GM12878 (cell line): ENCODE measurements around the gene CPNE6. TPM values are rescaled to one million over a fixed set of nuclear protein-coding genes. Genes with fewer than 3 reads are reported as not detected.

Experiments used
- ATAC-seq: fragments of 200-7000 bp; cut with Tn5 transposase; 3 replicates; pipeline ENCODE4 v1.9.1; 2020; ENCODE audit warnings: mild to moderate bottlenecking, moderate library complexity
- BruUV-seq: library from RNA; stranded (reverse); fragments of 400-500 nt; replicated peaks from 2 replicates; lab custom pipeline; 2021; lab: Mats Ljungman, UMichigan
- CTCF ChIA-PET: fragments of 300-600 bp; sonication (Branson Sonifier 250); formaldehyde crosslinking; extraction: SDS; loops from one replicate; lab custom pipeline; 2021; ENCODE audit warnings: inconsistent platforms; lab: Yijun Ruan, JAX
- POLR2A ChIA-PET: fragments of 350-600 bp; formaldehyde crosslinking; extraction: SDS; loops from one replicate; lab custom pipeline; 2021; ENCODE audit warnings: inconsistent platforms; lab: Charles Lee
- RAD21 ChIA-PET: fragments of 300-600 bp; sonication (Branson Sonifier 250); formaldehyde crosslinking; loops from one replicate; lab custom pipeline; 2023; ENCODE audit warnings: antibody characterized with exemption; ENCODE audit not compliant: unreplicated experiment; lab: Charles Lee
- SMC1A ChIA-PET: fragments of 300-600 bp; sonication (Branson Sonifier 250); formaldehyde crosslinking; loops from one replicate; lab custom pipeline; 2023; ENCODE audit not compliant: unreplicated experiment, uncharacterized antibody; lab: Charles Lee
- DNase-seq: peaks from one replicate; pipeline ENCODE4 v3.0.0-alpha.2; 2011; ENCODE audit warnings: low read depth, low spot score
- FAIRE-seq: peaks from 3 replicates; lab custom pipeline; 2011; peaks lifted over from hg19 to GRCh38; lab: Jason Lieb, UNC
- H2AFZ ChIP-seq: 2 replicates; pipeline ENCODE4 v1.6.0; 2011; ENCODE audit warnings: low read depth, low read length, control low read depth; ENCODE audit not compliant: control insufficient read depth
- H3K27ac ChIP-seq: 2 replicates; pipeline ENCODE4 v1.5.1; 2011; ENCODE audit warnings: control low read depth; ENCODE audit not compliant: control insufficient read depth, insufficient read depth
- H3K27me3 ChIP-seq, 2 experiments: replicated peaks in 1 of 2; 2 replicates each; pipeline versions ENCODE4 v1.6.0 to v1.6.1; 2011; ENCODE audit warnings: low read length in 1 of 2; ENCODE audit not compliant: control insufficient read depth in 2 of 2, insufficient read depth in 2 of 2
- H3K36me3 ChIP-seq, 2 experiments: 2 replicates each; pipeline ENCODE4 v1.5.1; 2011; ENCODE audit warnings: low read length in 1 of 2; ENCODE audit not compliant: control insufficient read depth in 2 of 2, insufficient read depth in 2 of 2
- H3K4me1 ChIP-seq: 2 replicates; pipeline ENCODE4 v1.6.1; 2011; ENCODE audit warnings: mild to moderate bottlenecking, low read length, moderate library complexity, mixed read lengths; ENCODE audit not compliant: control insufficient read depth, insufficient read depth
- H3K4me2 ChIP-seq: 2 replicates; pipeline ENCODE4 v1.6.0; 2011; ENCODE audit warnings: control low read depth; ENCODE audit not compliant: control insufficient read depth, insufficient read depth
- H3K4me3 ChIP-seq: fragments of 200-600 bp; sonication (generic); 2 replicates; pipeline ENCODE4 v1.5.1; 2016
- H3K79me2 ChIP-seq: 2 replicates; pipeline ENCODE4 v1.6.0; 2011; ENCODE audit warnings: low read length; ENCODE audit not compliant: control insufficient read depth, insufficient read depth
- H3K9ac ChIP-seq: 2 replicates; pipeline ENCODE4 v1.8.0; 2011; ENCODE audit warnings: low read length, control low read depth, mixed read lengths; ENCODE audit not compliant: control insufficient read depth, insufficient read depth
- H3K9me3 ChIP-seq: replicated peaks from 3 replicates; pipeline ENCODE4 v1.5.1; 2011; ENCODE audit warnings: mild to moderate bottlenecking, low read length; ENCODE audit not compliant: control insufficient read depth, insufficient read depth
- H4K20me1 ChIP-seq: 2 replicates; pipeline ENCODE4 v1.6.0; 2011; ENCODE audit not compliant: control insufficient read depth, insufficient read depth
- ASH2L ChIP-seq: fragments of 300-600, 200-600 bp; sonication (generic); IDR thresholded peaks from 2 replicates; pipeline ENCODE4 v1.6.1; 2017; ENCODE audit warnings: low read depth, mild to moderate bottlenecking, borderline replicate concordance
- BACH1 ChIP-seq: fragments of 450-650 bp; IDR thresholded peaks from 2 replicates; pipeline ENCODE4 v1.6.1; 2017; ENCODE audit warnings: mild to moderate bottlenecking, borderline replicate concordance
- CBFB ChIP-seq: IDR thresholded peaks from 2 replicates; pipeline ENCODE4 v1.6.1; 2016; ENCODE audit warnings: antibody characterized with exemption, low read depth
- CREB1 ChIP-seq: IDR thresholded peaks from 2 replicates; pipeline ENCODE4 v1.6.1; 2012; ENCODE audit warnings: low read depth, mild to moderate bottlenecking, inconsistent platforms
- CREM ChIP-seq: IDR thresholded peaks from 2 replicates; pipeline ENCODE4 v1.6.1; 2014; ENCODE audit warnings: antibody characterized with exemption, low read depth
- ETV6 ChIP-seq, 2 experiments: fragments of 450-650 bp in 1 of 2; IDR thresholded peaks in 1 of 2; conservative IDR thresholded peaks in 1 of 2; 2 replicates each; pipeline ENCODE4 v1.6.1; 2014; ENCODE audit warnings: antibody characterized with exemption in 1 of 2, borderline replicate concordance in 1 of 2, low read depth in 1 of 2, mild to moderate bottlenecking in 1 of 2, moderate library complexity in 1 of 2
- HDGF ChIP-seq: fragments of 450-650 bp; IDR thresholded peaks from 2 replicates; pipeline ENCODE4 v1.6.1; 2016; ENCODE audit warnings: antibody characterized with exemption
- KAT2A ChIP-seq: conservative IDR thresholded peaks from 2 replicates; pipeline ENCODE4 v1.6.1; 2011; ENCODE audit warnings: low read depth, low read length; ENCODE audit not compliant: control insufficient read depth
- LARP7 ChIP-seq: fragments of 450-650 bp; IDR thresholded peaks from 2 replicates; pipeline ENCODE4 v1.6.1; 2017; ENCODE audit warnings: mild to moderate bottlenecking
- MXI1 ChIP-seq: fragments of 150-350 bp; IDR thresholded peaks from 2 replicates; pipeline ENCODE4 v1.6.1; 2011; ENCODE audit warnings: low read depth, mild to moderate bottlenecking, inconsistent platforms, low read length, improper control_type of control experiment
- RCOR1 ChIP-seq: conservative IDR thresholded peaks from 2 replicates; pipeline ENCODE4 v1.6.1; 2012; ENCODE audit warnings: low read depth, low read length, improper control_type of control experiment
- SRF ChIP-seq, 2 experiments: IDR thresholded peaks; 2 replicates each; pipeline ENCODE4 v1.6.1; 2011; ENCODE audit warnings: low read depth in 2 of 2, low read length in 2 of 2, mild to moderate bottlenecking in 1 of 2, moderate library complexity in 1 of 2
- SUPT20H ChIP-seq: IDR thresholded peaks from 2 replicates; pipeline ENCODE4 v1.6.1; 2011; ENCODE audit warnings: low read depth, mild to moderate bottlenecking, low read length, moderate library complexity, borderline replicate concordance; ENCODE audit not compliant: control insufficient read depth
- SUZ12 ChIP-seq: fragments of 200-600 bp; sonication (generic); IDR thresholded peaks from one replicate; pipeline ENCODE4 v1.6.1; 2018; ENCODE audit warnings: antibody characterized with exemption, mild to moderate bottlenecking; ENCODE audit not compliant: unreplicated experiment
- ZBED1 ChIP-seq: IDR thresholded peaks from 2 replicates; pipeline ENCODE4 v1.6.1; 2016; ENCODE audit warnings: borderline replicate concordance
- ZNF24 ChIP-seq: fragments of 450-650 bp; IDR thresholded peaks from 2 replicates; pipeline ENCODE4 v1.6.1; 2017; ENCODE audit warnings: antibody characterized with exemption, mild to moderate bottlenecking
- ZNF622 ChIP-seq: fragments of 450-650 bp; IDR thresholded peaks from 2 replicates; pipeline ENCODE4 v1.6.1; 2017; ENCODE audit warnings: mild to moderate bottlenecking, inconsistent platforms
- WGBS: methylation state at CpG from one replicate; pipeline ENCODE4 v1.1.6; 2016; ENCODE audit warnings: low lambda C conversion rate; ENCODE audit not compliant: insufficient replicate concordance, insufficient coverage; ENCODE audit errors: missing lambda C conversion rate; 5-methylcytosine and 5-hydroxymethylcytosine counted together
- in situ Hi-C: fragments of 300-500 bp; cut with MboI; formaldehyde crosslinking; loops from 9 replicates; pipeline ENCODE4 v1.14.3; 2018; ENCODE audit warnings: mixed read lengths
- intact Hi-C: fragments of 100-400 bp; cut with micrococcal nuclease; formaldehyde crosslinking; loops from one replicate; pipeline ENCODE4 v1.14.2; 2022; ENCODE audit not compliant: unreplicated experiment
- polyA plus RNA-seq, 11 experiments: library from polyadenylated mRNA; depleted of rRNA in 4 of 11; unstranded in 6 of 11; stranded (reverse) in 5 of 11; fragments of >200 nt; fragmentation: Nextera tagmentation in 4 of 11; fragmentation: Illumina TruSeq in 1 of 11; extraction: Ambion mirVana in 4 of 11; extraction: Trizol in 1 of 11; gene quantifications; 1 replicate in 1 of 11; 2 replicates in 10 of 11; pipeline versions ENCODE4 v1.2.1 to v1.2.3, GENCODE V29; 2011 to 2016; ENCODE audit warnings: inconsistent platforms in 2 of 11, missing spikeins in 2 of 11, low read depth in 1 of 11
- total RNA-seq, 4 experiments: library from RNA; depleted of rRNA in 3 of 4; stranded (reverse); fragments of >200 nt in 3 of 4; fragmentation: Illumina TruSeq in 1 of 4; extraction: Trizol in 1 of 4; gene quantifications; 2 replicates each; pipeline versions ENCODE4 v1.2.1 to v1.2.3, GENCODE V29; 2013 to 2021
- TF ChIP-seq, protein P1 (sequence below): fragments of 450-650 bp; formaldehyde crosslinking; IDR thresholded peaks from 2 replicates; pipeline ENCODE4 v1.4.0; 2022; ENCODE audit warnings: mild to moderate bottlenecking, moderate library complexity
- TF ChIP-seq, protein P2 (sequence below): fragments of 450-650 bp; IDR thresholded peaks from 2 replicates; pipeline ENCODE4 v1.6.1; 2014; ENCODE audit warnings: mild to moderate bottlenecking

CPNE6 gene
- total and polyA plus RNA-seq, 10 of the 15 experiments (the other 5 are each of a cell fraction or from before 2014, with no cell fraction given), result 0.06 to 0.43 (median 0.18) TPM; not detected in 3

GRCh38 chr14:24088095-24088494 lies 16.7 kb downstream of the CPNE6 start:
- ChIA-PET POLR2A (interaction anchor here (0.9 kb wide), 1 partner anchor 12 kb away, joined by 3 read pairs; no protein-coding TSS in a partner anchor), RAD21 (interaction anchor here (1.3 kb wide), 1 partner anchor 21 kb away, joined by 3 read pairs; no protein-coding TSS in a partner anchor), SMC1A (interaction anchor here (0.7 kb wide), 1 partner anchor 42 kb away, joined by 3 read pairs; no protein-coding TSS in a partner anchor), CTCF (interaction anchor here (0.7 to 11.2 kb wide), 3 partner anchors 18 to 73 kb away, joined by 5 to 294 read pairs (median 197); no protein-coding TSS in a partner anchor)
- Histone ChIP-seq H3K9ac (no peak overlapping the region), H3K4me1 (no peaks in the 10 kb centered on the region), H3K4me3 (no peak overlapping the region), H3K4me2 (no peak overlapping the region), H3K27me3 (no peaks in the 10 kb centered on the region), H3K36me3 (no peaks in the 10 kb centered on the region), H3K27ac (no peak overlapping the region), H2AFZ (no peak overlapping the region), H3K9me3 (no peaks in the 10 kb centered on the region), H4K20me1 (no peaks in the 10 kb centered on the region), H3K79me2 (no peaks in the 10 kb centered on the region)
- TF ChIP-seq, protein P1, sequence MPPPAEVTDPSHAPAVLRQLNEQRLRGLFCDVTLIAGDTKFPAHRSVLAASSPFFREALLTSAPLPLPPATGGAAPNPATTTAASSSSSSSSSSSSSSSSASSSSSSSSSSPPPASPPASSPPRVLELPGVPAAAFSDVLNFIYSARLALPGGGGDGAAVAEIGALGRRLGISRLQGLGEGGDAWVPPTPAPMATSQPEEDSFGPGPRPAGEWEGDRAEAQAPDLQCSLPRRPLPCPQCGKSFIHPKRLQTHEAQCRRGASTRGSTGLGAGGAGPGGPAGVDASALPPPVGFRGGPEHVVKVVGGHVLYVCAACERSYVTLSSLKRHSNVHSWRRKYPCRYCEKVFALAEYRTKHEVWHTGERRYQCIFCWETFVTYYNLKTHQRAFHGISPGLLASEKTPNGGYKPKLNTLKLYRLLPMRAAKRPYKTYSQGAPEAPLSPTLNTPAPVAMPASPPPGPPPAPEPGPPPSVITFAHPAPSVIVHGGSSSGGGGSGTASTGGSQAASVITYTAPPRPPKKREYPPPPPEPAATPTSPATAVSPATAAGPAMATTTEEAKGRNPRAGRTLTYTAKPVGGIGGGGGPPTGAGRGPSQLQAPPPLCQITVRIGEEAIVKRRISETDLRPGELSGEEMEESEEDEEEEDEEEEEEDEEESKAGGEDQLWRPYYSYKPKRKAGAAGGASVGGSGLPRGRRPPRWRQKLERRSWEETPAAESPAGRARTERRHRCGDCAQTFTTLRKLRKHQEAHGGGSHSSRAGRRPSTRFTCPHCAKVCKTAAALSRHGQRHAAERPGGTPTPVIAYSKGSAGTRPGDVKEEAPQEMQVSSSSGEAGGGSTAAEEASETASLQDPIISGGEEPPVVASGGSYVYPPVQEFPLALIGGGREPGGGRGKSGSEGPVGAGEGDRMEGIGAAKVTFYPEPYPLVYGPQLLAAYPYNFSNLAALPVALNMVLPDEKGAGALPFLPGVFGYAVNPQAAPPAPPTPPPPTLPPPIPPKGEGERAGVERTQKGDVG, result no peak
- TF ChIP-seq HDGF (no peak), CBFB (no peak), RCOR1 (no peak), CREB1 (no peak), SUPT20H (no peak), MXI1 (no peak), ASH2L (no peak), ZBED1 (no peak), CREM (no peak), SRF (IDR thresholded peaks at IDR 0.05; ENCODE audit: low read depth in 2 of 2, low read length in 2 of 2) (no peak), SUZ12 (no peak), LARP7 (no peak), ZNF24 (no peak), ZNF622 (no peak), KAT2A (no peak), ETV6 (conservative IDR thresholded peaks at IDR 0.05 in 1 of 2, IDR thresholded peaks at IDR 0.05 in 1 of 2; ENCODE audit: borderline replicate concordance in 1 of 2, low read depth in 1 of 2) (no peak), BACH1 (no peak)
- TF ChIP-seq, protein P2, sequence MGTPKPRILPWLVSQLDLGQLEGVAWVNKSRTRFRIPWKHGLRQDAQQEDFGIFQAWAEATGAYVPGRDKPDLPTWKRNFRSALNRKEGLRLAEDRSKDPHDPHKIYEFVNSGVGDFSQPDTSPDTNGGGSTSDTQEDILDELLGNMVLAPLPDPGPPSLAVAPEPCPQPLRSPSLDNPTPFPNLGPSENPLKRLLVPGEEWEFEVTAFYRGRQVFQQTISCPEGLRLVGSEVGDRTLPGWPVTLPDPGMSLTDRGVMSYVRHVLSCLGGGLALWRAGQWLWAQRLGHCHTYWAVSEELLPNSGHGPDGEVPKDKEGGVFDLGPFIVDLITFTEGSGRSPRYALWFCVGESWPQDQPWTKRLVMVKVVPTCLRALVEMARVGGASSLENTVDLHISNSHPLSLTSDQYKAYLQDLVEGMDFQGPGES, result no peak
- 60% methylated on average over 2 of the region's 2 CpGs for WGBS
- FAIRE-seq (no peak), DNase-seq (no peak), ATAC-seq (no peak)
- BruUV-seq, result no TSS peak
- intact Hi-C loops, result no loop called here
- in situ Hi-C loops, result loop anchor here (5.0 kb wide), 1 partner anchor 76 kb away; no protein-coding TSS in a partner anchor
